CD4-positive, alpha-beta T cell treated with Interleukin-1 beta for 1 hour (primary cell): Measurements from ENCODE around the gene LMNTD2.

ENCODE experiments used
- DNase-seq, 2 donors: peaks; one replicate each; pipeline ENCODE4 v3.0.0-alpha.2; 2020 to 2022

LMNTD2 gene

GRCh38 chr11:551131-551530 is 9.4 kb downstream of the LMNTD2 start:
- DNase-seq, result no peak

- no peak for DNase-seq
Observed at GRCh38 chr11:550746-551085, 9.8 kb downstream of the LMNTD2 start.

GRCh38 chr11:550021-550745 is 10.4 kb downstream of the LMNTD2 start:
- no peak for DNase-seq

- no peak for DNase-seq
Observed at GRCh38 chr11:548700-549603, 11.6 kb downstream of the LMNTD2 start.

GRCh38 chr11:545171-545570 is 15.4 kb downstream of the LMNTD2 start:
- no peak for DNase-seq

- DNase-seq, result no peak
Observed at GRCh38 chr11:544817-545166, 15.7 kb downstream of the LMNTD2 start.

- no peak for DNase-seq
Observed at GRCh38 chr11:541433-541885, 19.1 kb downstream of the LMNTD2 start.

- DNase-seq, result no peak
Observed at GRCh38 chr11:540583-541432, 19.7 kb downstream of the LMNTD2 start.

- no peak for DNase-seq
Observed at GRCh38 chr11:539971-540481, 20.5 kb downstream of the LMNTD2 start.

- no peak for DNase-seq
Observed at GRCh38 chr11:538431-539051, 22.0 kb downstream of the LMNTD2 start.

GRCh38 chr11:537622-538430 is 22.7 kb downstream of the LMNTD2 start:
- no peak for DNase-seq

GRCh38 chr11:536841-537621 is 23.5 kb downstream of the LMNTD2 start, which contains the start of gene LRRC56:
TSS of gene LRRC56 (plus strand) at chr11:537527. CDS start at chr11:540685, 3,158 bp downstream.
- DNase-seq, result peak; percentile 96 to 97

- peak; percentile 96 for DNase-seq
Observed at GRCh38 chr11:535519-536454, 24.8 kb downstream of the LMNTD2 start, which contains the start of gene HRAS. TSS of gene HRAS (minus strand) at chr11:535576.

GRCh38 chr11:535210-535518 is 25.4 kb downstream of the LMNTD2 start:
- no peak for DNase-seq

- no peak for DNase-seq
Observed at GRCh38 chr11:534396-535209, 25.9 kb downstream of the LMNTD2 start.

- no peak for DNase-seq
Observed at GRCh38 chr11:533586-534395, 26.7 kb downstream of the LMNTD2 start.

- DNase-seq, result no peak
Observed at GRCh38 chr11:532986-533585, 27.5 kb downstream of the LMNTD2 start.
